ENCODE measurements around the gene LYZL1. TPM values are rescaled to one million over a fixed set of nuclear protein-coding genes. Genes with fewer than 3 reads are reported as not detected.
A peak's percentile ranks its signal among the peaks of the same experiment; 100 is the strongest.

The LYZL1 gene
- total RNA-seq, 6 experiments from 2014 or later = not detected

DNA sequence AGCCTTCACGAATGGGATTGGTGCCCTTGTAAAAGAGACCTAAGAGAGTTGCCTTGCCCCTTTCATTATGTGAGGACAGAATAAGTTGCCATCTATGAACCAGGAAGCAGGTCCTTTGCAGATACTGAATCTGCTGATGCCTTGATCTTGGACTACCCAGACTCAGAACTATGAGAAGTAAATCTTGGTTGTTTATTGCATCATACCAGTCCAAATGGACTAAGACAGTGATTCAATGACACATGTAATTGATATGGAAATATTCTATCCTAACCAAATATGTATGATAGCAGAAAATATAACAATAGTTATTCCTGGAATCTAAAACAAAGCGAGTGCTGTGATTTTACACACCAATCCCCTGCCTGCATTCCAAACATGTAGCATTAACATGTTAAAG, 17.0 kb upstream of the LYZL1 start:
- 65% methylated on average over 2 of the region's 2 CpGs for WGBS (ENCODE audit: insufficient coverage, low coverage, low lambda C conversion rate, missing lambda C conversion rate)
- intact Hi-C loops (cut with DNase I) = no loop called here

GRCh38 chr10:29273478-29273877, 15.4 kb upstream of the LYZL1 start:
- Histone ChIP-seq H3K27me3 (no peaks in the 10 kb centered on the region), H3K4me3 (no peak overlapping the region), H3K36me3 (no peaks in the 10 kb centered on the region), H3K4me1 (no peaks in the 10 kb centered on the region), H3K27ac (no peak overlapping the region), H3K9me3 (no peaks in the 10 kb centered on the region)
- intact Hi-C loops (cut with DNase I) = no loop called here
- ATAC-seq = no peak
- TF ChIP-seq POLR2A (IDR thresholded peaks at IDR 0.05) = no peak
- TF ChIP-seq, protein P1, sequence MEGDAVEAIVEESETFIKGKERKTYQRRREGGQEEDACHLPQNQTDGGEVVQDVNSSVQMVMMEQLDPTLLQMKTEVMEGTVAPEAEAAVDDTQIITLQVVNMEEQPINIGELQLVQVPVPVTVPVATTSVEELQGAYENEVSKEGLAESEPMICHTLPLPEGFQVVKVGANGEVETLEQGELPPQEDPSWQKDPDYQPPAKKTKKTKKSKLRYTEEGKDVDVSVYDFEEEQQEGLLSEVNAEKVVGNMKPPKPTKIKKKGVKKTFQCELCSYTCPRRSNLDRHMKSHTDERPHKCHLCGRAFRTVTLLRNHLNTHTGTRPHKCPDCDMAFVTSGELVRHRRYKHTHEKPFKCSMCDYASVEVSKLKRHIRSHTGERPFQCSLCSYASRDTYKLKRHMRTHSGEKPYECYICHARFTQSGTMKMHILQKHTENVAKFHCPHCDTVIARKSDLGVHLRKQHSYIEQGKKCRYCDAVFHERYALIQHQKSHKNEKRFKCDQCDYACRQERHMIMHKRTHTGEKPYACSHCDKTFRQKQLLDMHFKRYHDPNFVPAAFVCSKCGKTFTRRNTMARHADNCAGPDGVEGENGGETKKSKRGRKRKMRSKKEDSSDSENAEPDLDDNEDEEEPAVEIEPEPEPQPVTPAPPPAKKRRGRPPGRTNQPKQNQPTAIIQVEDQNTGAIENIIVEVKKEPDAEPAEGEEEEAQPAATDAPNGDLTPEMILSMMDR (IDR thresholded peaks at IDR 0.05) = no peak
- DNase-seq = no peak
- WGBS (ENCODE audit: insufficient coverage, low coverage, low lambda C conversion rate, missing lambda C conversion rate) = 42% methylated on average over 5 of the region's 5 CpGs

More for the DNA sequence above, 17.0 kb upstream of the LYZL1 start:
- Histone ChIP-seq H3K36me3 (no peaks in the 10 kb centered on the region), H3K4me1 (peaks cover 0 to 2% (median 0%) of the 10 kb centered on the region in 4 donors), H3K9me3 (no peaks in the 10 kb centered on the region), H3K4me3 (no peak overlapping the region), H3K27me3 (no peaks in the 10 kb centered on the region), H3K27ac (no peak overlapping the region)
- DNase-seq (no peak), ATAC-seq (no peak)
- TF ChIP-seq, protein P1 (IDR thresholded peaks at IDR 0.05) = no peak
- no peak for TF ChIP-seq POLR2A (IDR thresholded peaks at IDR 0.05)

DNA sequence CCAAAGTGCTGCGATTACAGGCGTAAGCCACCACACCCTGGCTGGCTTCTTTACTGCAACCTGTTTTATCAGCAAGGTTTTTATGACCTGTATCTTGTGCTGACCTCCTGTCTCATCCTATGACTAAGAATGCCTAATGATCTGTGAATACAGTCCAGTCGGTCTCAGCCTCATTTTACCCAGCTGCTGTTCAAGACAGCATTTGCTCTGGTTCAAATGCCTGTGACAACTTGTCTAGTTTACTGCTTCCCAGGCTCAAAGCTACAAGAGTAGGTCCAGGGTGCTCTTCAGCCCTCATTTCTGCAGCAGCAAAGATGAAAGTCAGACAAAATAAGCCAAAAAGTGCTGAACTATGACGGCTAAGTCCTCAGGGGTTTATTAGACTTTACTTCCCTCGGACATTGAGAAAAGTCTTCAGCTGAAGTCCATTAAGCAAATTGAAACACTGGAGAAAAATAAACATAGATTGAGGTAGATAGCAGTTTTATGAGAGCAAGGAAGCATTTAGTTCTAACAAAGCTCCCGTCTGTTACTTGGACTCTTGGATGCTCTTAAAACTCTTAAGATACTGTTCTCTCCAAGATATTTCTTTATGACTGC, 12.5 kb upstream of the LYZL1 start:
- intact Hi-C loops (cut with DNase I) = no loop called here
- ATAC-seq (no peak), DNase-seq (no peak)
- no peak overlapping the region for H3K4me3 ChIP-seq
- no peak overlapping the region for H3K27ac ChIP-seq
- H3K4me1 ChIP-seq = peaks cover 0 to 4% (median 0%) of the 10 kb centered on the region in 4 donors
- H3K27me3 ChIP-seq = no peaks in the 10 kb centered on the region
- no peaks in the 10 kb centered on the region for H3K9me3 ChIP-seq
- TF ChIP-seq POLR2A (IDR thresholded peaks at IDR 0.05) = no peak
- TF ChIP-seq, protein P1 (IDR thresholded peaks at IDR 0.05) = no peak
- no peaks in the 10 kb centered on the region for H3K36me3 ChIP-seq
- WGBS (ENCODE audit: insufficient coverage, low coverage, low lambda C conversion rate, missing lambda C conversion rate) = 90% methylated on average over 6 of the region's 6 CpGs

GRCh38 chr10:29277296-29277695, 11.6 kb upstream of the LYZL1 start:
- no peak for DNase-seq
- intact Hi-C loops (cut with DNase I) = no loop called here
- Histone ChIP-seq H3K9me3 (no peaks in the 10 kb centered on the region), H3K36me3 (no peaks in the 10 kb centered on the region), H3K4me3 (no peak overlapping the region), H3K4me1 (peaks cover 0 to 4% (median 0%) of the 10 kb centered on the region in 4 donors), H3K27me3 (no peaks in the 10 kb centered on the region), H3K27ac (no peak overlapping the region)
- no peak for TF ChIP-seq POLR2A (IDR thresholded peaks at IDR 0.05)
- TF ChIP-seq, protein P1 (IDR thresholded peaks at IDR 0.05) = no peak
- peak in 1 of 4 donors; percentile 27 for ATAC-seq
- WGBS (ENCODE audit: insufficient coverage, low coverage, low lambda C conversion rate, missing lambda C conversion rate) = 93% methylated on average over 4 of the region's 4 CpGs

Measured in right lobe of liver (tissue), 6 donors.